H1 (cell line): ENCODE data around the gene SCN3A. TPM values are rescaled to one million over a fixed set of nuclear protein-coding genes. Genes with fewer than 3 reads are reported as not detected.

Source experiments
- EZH2 ChIP-seq: fragments of 200-600 bp; sonication (generic); IDR thresholded peaks from 2 replicates; pipeline ENCODE4 v1.7.1; 2012; ENCODE audit warnings: low read depth, mild to moderate bottlenecking, moderate library complexity, low read length, inconsistent platforms; ENCODE audit not compliant: severe bottlenecking
- FOSL1 ChIP-seq: IDR thresholded peaks from 2 replicates; pipeline ENCODE4 v1.6.1; 2011; ENCODE audit warnings: mild to moderate bottlenecking, low read depth, low read length, moderate library complexity; ENCODE audit not compliant: insufficient read depth
- PHF8 ChIP-seq: fragments of 200-600 bp; sonication (generic); conservative IDR thresholded peaks from 2 replicates; pipeline ENCODE4 v1.7.1; 2012; ENCODE audit warnings: low read depth, mild to moderate bottlenecking, inconsistent platforms, low read length, moderate library complexity
- RBBP5 ChIP-seq: IDR thresholded peaks from 2 replicates; pipeline ENCODE4 v1.7.1; 2012; ENCODE audit warnings: low read depth, mild to moderate bottlenecking, inconsistent platforms, low read length, moderate library complexity, borderline replicate concordance
- SAP30 ChIP-seq: fragments of 300-600 bp; sonication (generic); IDR thresholded peaks from 2 replicates; pipeline ENCODE4 v1.7.1; 2012; ENCODE audit warnings: low read length, moderate library complexity, mild to moderate bottlenecking, inconsistent platforms; ENCODE audit not compliant: insufficient read depth, insufficient replicate concordance
- SIRT6 ChIP-seq: IDR thresholded peaks from one replicate; pipeline ENCODE4 v1.7.1; 2012; ENCODE audit warnings: low read length, inconsistent platforms
- SRF ChIP-seq: IDR thresholded peaks from 2 replicates; pipeline ENCODE4 v1.6.1; 2011; ENCODE audit warnings: mild to moderate bottlenecking, low read depth, low read length, moderate library complexity
- polyA plus RNA-seq, 7 experiments: library from polyadenylated mRNA; depleted of rRNA in 3 of 7; stranded (reverse) in 5 of 7; unstranded in 2 of 7; fragments of >200 nt in 5 of 7; fragments of 200-250 nt in 2 of 7; gene quantifications; 1 replicate in 5 of 7; 2 replicates in 1 of 7; 4 replicates in 1 of 7; pipeline versions ENCODE4 v1.2.1 to v1.2.3, GENCODE V29; 2011 to 2013; ENCODE audit warnings: missing spikeins in 2 of 7, mixed read lengths in 2 of 7
- total RNA-seq: library from RNA; stranded (reverse); fragmentation: NEBNext Ultra II Directional; extraction: Animal tissue kit (Norgen Biotek cat#: 25700); gene quantifications from 2 replicates; pipeline ENCODE4 v1.2.1, GENCODE V29; 2021
- TF ChIP-seq, protein P1 (sequence below): fragments of 300-600 bp; sonication (generic); IDR thresholded peaks from 2 replicates; pipeline ENCODE4 v1.7.1; 2012; ENCODE audit warnings: low read length, moderate library complexity, mild to moderate bottlenecking, inconsistent platforms; ENCODE audit not compliant: insufficient replicate concordance
- TF ChIP-seq, protein P2 (sequence below): IDR thresholded peaks from 2 replicates; pipeline ENCODE4 v1.6.1; 2011; ENCODE audit warnings: low read length, improper control_type of control experiment

SCN3A gene
- total and polyA plus RNA-seq, 2 of the 8 experiments (the other 6 are each of a cell fraction or from before 2014, with no cell fraction given) = 0.02 TPM; not detected in 1

DNA sequence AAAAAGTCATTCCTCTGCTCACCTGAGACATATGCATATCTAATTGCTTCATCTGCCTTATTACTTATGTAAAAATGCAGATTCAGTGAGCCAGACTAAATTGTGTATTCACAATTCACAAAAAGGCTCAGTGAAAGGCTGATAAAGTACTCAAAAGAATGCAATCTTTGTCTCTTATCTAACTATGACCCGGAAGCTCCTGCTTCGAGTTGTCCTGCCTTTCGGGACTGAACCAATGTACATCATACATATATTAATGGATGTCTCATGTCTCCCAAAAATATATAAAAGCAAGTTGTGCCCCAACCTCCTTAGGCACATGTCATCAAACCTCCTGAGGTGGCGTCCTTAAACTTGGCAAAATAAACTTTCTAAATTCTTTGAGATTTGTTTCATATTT lies 120.5 kb downstream of the SCN3A start (continued):
- TF ChIP-seq, protein P1, sequence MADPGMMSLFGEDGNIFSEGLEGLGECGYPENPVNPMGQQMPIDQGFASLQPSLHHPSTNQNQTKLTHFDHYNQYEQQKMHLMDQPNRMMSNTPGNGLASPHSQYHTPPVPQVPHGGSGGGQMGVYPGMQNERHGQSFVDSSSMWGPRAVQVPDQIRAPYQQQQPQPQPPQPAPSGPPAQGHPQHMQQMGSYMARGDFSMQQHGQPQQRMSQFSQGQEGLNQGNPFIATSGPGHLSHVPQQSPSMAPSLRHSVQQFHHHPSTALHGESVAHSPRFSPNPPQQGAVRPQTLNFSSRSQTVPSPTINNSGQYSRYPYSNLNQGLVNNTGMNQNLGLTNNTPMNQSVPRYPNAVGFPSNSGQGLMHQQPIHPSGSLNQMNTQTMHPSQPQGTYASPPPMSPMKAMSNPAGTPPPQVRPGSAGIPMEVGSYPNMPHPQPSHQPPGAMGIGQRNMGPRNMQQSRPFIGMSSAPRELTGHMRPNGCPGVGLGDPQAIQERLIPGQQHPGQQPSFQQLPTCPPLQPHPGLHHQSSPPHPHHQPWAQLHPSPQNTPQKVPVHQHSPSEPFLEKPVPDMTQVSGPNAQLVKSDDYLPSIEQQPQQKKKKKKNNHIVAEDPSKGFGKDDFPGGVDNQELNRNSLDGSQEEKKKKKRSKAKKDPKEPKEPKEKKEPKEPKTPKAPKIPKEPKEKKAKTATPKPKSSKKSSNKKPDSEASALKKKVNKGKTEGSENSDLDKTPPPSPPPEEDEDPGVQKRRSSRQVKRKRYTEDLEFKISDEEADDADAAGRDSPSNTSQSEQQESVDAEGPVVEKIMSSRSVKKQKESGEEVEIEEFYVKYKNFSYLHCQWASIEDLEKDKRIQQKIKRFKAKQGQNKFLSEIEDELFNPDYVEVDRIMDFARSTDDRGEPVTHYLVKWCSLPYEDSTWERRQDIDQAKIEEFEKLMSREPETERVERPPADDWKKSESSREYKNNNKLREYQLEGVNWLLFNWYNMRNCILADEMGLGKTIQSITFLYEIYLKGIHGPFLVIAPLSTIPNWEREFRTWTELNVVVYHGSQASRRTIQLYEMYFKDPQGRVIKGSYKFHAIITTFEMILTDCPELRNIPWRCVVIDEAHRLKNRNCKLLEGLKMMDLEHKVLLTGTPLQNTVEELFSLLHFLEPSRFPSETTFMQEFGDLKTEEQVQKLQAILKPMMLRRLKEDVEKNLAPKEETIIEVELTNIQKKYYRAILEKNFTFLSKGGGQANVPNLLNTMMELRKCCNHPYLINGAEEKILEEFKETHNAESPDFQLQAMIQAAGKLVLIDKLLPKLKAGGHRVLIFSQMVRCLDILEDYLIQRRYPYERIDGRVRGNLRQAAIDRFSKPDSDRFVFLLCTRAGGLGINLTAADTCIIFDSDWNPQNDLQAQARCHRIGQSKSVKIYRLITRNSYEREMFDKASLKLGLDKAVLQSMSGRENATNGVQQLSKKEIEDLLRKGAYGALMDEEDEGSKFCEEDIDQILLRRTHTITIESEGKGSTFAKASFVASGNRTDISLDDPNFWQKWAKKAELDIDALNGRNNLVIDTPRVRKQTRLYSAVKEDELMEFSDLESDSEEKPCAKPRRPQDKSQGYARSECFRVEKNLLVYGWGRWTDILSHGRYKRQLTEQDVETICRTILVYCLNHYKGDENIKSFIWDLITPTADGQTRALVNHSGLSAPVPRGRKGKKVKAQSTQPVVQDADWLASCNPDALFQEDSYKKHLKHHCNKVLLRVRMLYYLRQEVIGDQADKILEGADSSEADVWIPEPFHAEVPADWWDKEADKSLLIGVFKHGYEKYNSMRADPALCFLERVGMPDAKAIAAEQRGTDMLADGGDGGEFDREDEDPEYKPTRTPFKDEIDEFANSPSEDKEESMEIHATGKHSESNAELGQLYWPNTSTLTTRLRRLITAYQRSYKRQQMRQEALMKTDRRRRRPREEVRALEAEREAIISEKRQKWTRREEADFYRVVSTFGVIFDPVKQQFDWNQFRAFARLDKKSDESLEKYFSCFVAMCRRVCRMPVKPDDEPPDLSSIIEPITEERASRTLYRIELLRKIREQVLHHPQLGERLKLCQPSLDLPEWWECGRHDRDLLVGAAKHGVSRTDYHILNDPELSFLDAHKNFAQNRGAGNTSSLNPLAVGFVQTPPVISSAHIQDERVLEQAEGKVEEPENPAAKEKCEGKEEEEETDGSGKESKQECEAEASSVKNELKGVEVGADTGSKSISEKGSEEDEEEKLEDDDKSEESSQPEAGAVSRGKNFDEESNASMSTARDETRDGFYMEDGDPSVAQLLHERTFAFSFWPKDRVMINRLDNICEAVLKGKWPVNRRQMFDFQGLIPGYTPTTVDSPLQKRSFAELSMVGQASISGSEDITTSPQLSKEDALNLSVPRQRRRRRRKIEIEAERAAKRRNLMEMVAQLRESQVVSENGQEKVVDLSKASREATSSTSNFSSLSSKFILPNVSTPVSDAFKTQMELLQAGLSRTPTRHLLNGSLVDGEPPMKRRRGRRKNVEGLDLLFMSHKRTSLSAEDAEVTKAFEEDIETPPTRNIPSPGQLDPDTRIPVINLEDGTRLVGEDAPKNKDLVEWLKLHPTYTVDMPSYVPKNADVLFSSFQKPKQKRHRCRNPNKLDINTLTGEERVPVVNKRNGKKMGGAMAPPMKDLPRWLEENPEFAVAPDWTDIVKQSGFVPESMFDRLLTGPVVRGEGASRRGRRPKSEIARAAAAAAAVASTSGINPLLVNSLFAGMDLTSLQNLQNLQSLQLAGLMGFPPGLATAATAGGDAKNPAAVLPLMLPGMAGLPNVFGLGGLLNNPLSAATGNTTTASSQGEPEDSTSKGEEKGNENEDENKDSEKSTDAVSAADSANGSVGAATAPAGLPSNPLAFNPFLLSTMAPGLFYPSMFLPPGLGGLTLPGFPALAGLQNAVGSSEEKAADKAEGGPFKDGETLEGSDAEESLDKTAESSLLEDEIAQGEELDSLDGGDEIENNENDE = no peak
- no peak for TF ChIP-seq FOSL1
- no peak for TF ChIP-seq SAP30
- no peak for TF ChIP-seq SIRT6
- no peak for TF ChIP-seq PHF8
- TF ChIP-seq, protein P2, sequence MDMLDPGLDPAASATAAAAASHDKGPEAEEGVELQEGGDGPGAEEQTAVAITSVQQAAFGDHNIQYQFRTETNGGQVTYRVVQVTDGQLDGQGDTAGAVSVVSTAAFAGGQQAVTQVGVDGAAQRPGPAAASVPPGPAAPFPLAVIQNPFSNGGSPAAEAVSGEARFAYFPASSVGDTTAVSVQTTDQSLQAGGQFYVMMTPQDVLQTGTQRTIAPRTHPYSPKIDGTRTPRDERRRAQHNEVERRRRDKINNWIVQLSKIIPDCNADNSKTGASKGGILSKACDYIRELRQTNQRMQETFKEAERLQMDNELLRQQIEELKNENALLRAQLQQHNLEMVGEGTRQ = no peak
- TF ChIP-seq EZH2 = no peak
- no peak for TF ChIP-seq SRF
- no peak for TF ChIP-seq RBBP5
